ENCODE measurements around the gene MLH3. TPM values are rescaled to one million over a fixed set of nuclear protein-coding genes. Genes with fewer than 3 reads are reported as not detected.

MLH3 gene
- total and polyA plus RNA-seq, 2 experiments from 2014 or later: 10.7 to 14.7 TPM

DNA sequence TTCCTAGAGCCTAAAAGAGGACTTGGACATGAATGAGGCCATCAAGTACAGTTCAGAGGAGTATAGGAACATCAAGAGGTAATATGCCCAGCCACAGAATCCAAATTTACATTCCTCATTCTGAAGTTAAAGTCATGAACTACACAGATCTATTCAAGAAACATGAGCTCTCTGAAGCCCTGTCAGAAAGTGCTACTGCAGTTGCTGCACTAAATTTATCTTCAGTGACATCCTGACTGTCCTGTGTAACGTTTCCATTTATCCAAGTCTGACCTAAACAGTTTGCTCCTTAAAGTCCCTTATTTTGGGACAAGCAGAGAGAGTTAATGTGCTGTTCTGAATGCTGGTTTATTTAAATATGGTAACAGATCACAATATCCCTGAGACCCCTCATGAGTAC is 47.4 kb upstream of the MLH3 start (continued):
- TF ChIP-seq, protein P1, sequence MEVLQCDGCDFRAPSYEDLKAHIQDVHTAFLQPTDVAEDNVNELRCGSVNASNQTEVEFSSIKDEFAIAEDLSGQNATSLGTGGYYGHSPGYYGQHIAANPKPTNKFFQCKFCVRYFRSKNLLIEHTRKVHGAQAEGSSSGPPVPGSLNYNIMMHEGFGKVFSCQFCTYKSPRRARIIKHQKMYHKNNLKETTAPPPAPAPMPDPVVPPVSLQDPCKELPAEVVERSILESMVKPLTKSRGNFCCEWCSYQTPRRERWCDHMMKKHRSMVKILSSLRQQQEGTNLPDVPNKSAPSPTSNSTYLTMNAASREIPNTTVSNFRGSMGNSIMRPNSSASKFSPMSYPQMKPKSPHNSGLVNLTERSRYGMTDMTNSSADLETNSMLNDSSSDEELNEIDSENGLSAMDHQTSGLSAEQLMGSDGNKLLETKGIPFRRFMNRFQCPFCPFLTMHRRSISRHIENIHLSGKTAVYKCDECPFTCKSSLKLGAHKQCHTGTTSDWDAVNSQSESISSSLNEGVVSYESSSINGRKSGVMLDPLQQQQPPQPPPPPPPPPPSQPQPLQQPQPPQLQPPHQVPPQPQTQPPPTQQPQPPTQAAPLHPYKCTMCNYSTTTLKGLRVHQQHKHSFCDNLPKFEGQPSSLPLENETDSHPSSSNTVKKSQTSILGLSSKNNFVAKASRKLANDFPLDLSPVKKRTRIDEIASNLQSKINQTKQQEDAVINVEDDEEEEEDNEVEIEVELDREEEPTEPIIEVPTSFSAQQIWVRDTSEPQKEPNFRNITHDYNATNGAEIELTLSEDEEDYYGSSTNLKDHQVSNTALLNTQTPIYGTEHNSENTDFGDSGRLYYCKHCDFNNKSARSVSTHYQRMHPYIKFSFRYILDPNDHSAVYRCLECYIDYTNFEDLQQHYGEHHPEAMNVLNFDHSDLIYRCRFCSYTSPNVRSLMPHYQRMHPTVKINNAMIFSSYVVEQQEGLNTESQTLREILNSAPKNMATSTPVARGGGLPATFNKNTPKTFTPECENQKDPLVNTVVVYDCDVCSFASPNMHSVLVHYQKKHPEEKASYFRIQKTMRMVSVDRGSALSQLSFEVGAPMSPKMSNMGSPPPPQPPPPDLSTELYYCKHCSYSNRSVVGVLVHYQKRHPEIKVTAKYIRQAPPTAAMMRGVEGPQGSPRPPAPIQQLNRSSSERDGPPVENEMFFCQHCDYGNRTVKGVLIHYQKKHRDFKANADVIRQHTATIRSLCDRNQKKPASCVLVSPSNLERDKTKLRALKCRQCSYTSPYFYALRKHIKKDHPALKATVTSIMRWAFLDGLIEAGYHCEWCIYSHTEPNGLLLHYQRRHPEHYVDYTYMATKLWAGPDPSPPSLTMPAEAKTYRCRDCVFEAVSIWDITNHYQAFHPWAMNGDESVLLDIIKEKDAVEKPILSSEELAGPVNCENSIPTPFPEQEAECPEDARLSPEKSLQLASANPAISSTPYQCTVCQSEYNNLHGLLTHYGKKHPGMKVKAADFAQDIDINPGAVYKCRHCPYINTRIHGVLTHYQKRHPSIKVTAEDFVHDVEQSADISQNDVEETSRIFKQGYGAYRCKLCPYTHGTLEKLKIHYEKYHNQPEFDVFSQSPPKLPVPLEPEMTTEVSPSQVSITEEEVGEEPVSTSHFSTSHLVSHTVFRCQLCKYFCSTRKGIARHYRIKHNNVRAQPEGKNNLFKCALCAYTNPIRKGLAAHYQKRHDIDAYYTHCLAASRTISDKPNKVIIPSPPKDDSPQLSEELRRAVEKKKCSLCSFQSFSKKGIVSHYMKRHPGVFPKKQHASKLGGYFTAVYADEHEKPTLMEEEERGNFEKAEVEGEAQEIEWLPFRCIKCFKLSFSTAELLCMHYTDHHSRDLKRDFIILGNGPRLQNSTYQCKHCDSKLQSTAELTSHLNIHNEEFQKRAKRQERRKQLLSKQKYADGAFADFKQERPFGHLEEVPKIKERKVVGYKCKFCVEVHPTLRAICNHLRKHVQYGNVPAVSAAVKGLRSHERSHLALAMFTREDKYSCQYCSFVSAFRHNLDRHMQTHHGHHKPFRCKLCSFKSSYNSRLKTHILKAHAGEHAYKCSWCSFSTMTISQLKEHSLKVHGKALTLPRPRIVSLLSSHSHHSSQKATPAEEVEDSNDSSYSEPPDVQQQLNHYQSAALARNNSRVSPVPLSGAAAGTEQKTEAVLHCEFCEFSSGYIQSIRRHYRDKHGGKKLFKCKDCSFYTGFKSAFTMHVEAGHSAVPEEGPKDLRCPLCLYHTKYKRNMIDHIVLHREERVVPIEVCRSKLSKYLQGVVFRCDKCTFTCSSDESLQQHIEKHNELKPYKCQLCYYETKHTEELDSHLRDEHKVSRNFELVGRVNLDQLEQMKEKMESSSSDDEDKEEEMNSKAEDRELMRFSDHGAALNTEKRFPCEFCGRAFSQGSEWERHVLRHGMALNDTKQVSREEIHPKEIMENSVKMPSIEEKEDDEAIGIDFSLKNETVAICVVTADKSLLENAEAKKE (CRISPR knock-in tag; IDR thresholded peaks at IDR 0.05): no peak
- TF ChIP-seq NANOG (IDR thresholded peaks at IDR 0.05; ENCODE audit: borderline replicate concordance) (no peak), EZH2phosphoT487 (IDR thresholded peaks at IDR 0.05; ENCODE audit: unreplicated experiment) (no peak), EZH2 (IDR thresholded peaks at IDR 0.05; ENCODE audit: low read depth, unreplicated experiment) (no peak), ZNF114 (CRISPR knock-in tag; IDR thresholded peaks at IDR 0.05) (no peak), STAT1 (IDR thresholded peaks at IDR 0.05; ENCODE audit: unreplicated experiment) (no peak), CREB1 (CRISPR knock-in tag; IDR thresholded peaks at IDR 0.05; ENCODE audit: low read depth) (no peak), JUNB (IDR thresholded peaks at IDR 0.05; ENCODE audit: unreplicated experiment) (no peak), POLR2AphosphoS5 (IDR thresholded peaks at IDR 0.05; ENCODE audit: low read depth) (no peak), ZNF331 (CRISPR knock-in tag; IDR thresholded peaks at IDR 0.05; ENCODE audit: low read depth) (no peak)
- TF ChIP-seq, protein P2, sequence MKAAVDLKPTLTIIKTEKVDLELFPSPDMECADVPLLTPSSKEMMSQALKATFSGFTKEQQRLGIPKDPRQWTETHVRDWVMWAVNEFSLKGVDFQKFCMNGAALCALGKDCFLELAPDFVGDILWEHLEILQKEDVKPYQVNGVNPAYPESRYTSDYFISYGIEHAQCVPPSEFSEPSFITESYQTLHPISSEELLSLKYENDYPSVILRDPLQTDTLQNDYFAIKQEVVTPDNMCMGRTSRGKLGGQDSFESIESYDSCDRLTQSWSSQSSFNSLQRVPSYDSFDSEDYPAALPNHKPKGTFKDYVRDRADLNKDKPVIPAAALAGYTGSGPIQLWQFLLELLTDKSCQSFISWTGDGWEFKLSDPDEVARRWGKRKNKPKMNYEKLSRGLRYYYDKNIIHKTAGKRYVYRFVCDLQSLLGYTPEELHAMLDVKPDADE (IDR thresholded peaks at IDR 0.05): no peak
- TF ChIP-seq, protein P3, sequence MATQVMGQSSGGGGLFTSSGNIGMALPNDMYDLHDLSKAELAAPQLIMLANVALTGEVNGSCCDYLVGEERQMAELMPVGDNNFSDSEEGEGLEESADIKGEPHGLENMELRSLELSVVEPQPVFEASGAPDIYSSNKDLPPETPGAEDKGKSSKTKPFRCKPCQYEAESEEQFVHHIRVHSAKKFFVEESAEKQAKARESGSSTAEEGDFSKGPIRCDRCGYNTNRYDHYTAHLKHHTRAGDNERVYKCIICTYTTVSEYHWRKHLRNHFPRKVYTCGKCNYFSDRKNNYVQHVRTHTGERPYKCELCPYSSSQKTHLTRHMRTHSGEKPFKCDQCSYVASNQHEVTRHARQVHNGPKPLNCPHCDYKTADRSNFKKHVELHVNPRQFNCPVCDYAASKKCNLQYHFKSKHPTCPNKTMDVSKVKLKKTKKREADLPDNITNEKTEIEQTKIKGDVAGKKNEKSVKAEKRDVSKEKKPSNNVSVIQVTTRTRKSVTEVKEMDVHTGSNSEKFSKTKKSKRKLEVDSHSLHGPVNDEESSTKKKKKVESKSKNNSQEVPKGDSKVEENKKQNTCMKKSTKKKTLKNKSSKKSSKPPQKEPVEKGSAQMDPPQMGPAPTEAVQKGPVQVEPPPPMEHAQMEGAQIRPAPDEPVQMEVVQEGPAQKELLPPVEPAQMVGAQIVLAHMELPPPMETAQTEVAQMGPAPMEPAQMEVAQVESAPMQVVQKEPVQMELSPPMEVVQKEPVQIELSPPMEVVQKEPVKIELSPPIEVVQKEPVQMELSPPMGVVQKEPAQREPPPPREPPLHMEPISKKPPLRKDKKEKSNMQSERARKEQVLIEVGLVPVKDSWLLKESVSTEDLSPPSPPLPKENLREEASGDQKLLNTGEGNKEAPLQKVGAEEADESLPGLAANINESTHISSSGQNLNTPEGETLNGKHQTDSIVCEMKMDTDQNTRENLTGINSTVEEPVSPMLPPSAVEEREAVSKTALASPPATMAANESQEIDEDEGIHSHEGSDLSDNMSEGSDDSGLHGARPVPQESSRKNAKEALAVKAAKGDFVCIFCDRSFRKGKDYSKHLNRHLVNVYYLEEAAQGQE (IDR thresholded peaks at IDR 0.05; ENCODE audit: unreplicated experiment): no peak
